Measurements from ENCODE around the gene PSME4. TPM values are rescaled to one million over a fixed set of nuclear protein-coding genes. Genes with fewer than 3 reads are reported as not detected.
"Not testable (repeated sequence)": the region's sequence is repeated elsewhere in the genome, so short reads cannot be mapped to it uniquely, and the experiment has no call there.

Gene PSME4
- total and polyA plus RNA-seq, 11 donors = 30.8 to 110 (median 59.9) TPM

DNA sequence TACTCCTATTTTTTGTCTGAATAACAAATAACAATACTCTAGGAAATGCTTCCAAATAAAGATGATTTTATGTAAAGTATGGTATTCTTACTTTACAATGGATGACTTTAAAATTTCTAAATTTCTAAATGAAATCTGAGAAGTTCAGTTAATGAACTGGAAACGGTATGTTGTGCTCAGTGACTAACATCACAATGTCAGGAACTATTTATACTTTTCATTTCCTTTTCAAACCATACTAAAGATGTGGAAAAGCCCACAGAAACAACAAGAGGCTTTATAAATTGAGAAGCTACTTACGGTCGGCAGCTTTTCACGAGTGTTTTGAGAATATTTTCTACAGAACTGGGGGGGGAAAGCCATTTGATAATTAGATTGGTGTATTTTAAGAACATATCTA, 31.1 kb downstream of the PSME4 start:
- ATAC-seq (no peak), DNase-seq (no peak)
- TF ChIP-seq, protein P1, sequence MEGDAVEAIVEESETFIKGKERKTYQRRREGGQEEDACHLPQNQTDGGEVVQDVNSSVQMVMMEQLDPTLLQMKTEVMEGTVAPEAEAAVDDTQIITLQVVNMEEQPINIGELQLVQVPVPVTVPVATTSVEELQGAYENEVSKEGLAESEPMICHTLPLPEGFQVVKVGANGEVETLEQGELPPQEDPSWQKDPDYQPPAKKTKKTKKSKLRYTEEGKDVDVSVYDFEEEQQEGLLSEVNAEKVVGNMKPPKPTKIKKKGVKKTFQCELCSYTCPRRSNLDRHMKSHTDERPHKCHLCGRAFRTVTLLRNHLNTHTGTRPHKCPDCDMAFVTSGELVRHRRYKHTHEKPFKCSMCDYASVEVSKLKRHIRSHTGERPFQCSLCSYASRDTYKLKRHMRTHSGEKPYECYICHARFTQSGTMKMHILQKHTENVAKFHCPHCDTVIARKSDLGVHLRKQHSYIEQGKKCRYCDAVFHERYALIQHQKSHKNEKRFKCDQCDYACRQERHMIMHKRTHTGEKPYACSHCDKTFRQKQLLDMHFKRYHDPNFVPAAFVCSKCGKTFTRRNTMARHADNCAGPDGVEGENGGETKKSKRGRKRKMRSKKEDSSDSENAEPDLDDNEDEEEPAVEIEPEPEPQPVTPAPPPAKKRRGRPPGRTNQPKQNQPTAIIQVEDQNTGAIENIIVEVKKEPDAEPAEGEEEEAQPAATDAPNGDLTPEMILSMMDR (IDR thresholded peaks at IDR 0.05) = no peak
- no peak for TF ChIP-seq POLR2A (IDR thresholded peaks at IDR 0.05)
- no peaks in the 10 kb centered on the region for H3K9me3 ChIP-seq
- no peak overlapping the region for H3K27ac ChIP-seq
- peaks cover 0 to 7% (median under 1%) of the 10 kb centered on the region in 12 donors for H3K4me1 ChIP-seq
- 70 to 79% (median 78%) methylated on average over 4 of the region's 4 CpGs for WGBS, 4 donors
- H3K4me3 ChIP-seq = no peak overlapping the region
- peaks cover 0 to 80% (median 66%) of the 10 kb centered on the region in 9 donors for H3K36me3 ChIP-seq
- H3K27me3 ChIP-seq = no peaks in the 10 kb centered on the region
- intact Hi-C loops (cut with DNase I) = no loop called here

GRCh38 chr2:53938904-53939303, 31.9 kb downstream of the PSME4 start:
- ATAC-seq (peak in 3 of 4 donors; percentile 49 to 83 (median 83)), DNase-seq (no peak)
- intact Hi-C loops (cut with DNase I) = no loop called here
- Histone ChIP-seq H3K27me3 (no peaks in the 10 kb centered on the region), H3K4me3 (no peak overlapping the region), H3K36me3 (peaks cover 0 to 80% (median 69%) of the 10 kb centered on the region in 9 donors), H3K27ac (no peak overlapping the region), H3K4me1 (peaks cover 0 to 7% (median 0%) of the 10 kb centered on the region in 12 donors), H3K9me3 (no peaks in the 10 kb centered on the region)
- no peak for TF ChIP-seq POLR2A (IDR thresholded peaks at IDR 0.05)
- TF ChIP-seq, protein P1 (IDR thresholded peaks at IDR 0.05) = no peak
- 69 to 87% (median 78%) methylated on average over 3 of the region's 3 CpGs for WGBS, 4 donors

DNA sequence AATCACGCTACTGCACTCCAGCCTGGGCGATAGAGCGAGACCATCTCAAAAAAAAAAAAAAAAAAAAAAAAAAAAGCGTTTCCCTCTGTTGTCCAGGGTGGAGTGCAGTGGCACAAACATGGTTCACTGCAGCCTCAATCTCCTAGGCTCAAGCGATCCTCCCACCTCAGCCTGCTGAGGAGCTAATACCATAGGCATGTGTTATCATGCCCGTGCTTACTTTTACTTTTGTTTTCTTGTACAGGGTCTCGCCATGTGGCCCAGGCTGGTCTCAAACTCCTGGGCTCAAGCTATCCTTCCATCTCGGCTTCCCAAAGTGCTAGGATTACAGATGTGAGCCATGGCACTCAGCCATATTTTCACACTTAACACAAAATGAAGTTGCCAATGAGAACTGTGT, 37.5 kb downstream of the PSME4 start:
- Histone ChIP-seq H3K27me3 (no peaks in the 10 kb centered on the region), H3K9me3 (no peaks in the 10 kb centered on the region), H3K27ac (no peak overlapping the region), H3K4me1 (no peaks in the 10 kb centered on the region), H3K4me3 (no peak overlapping the region), H3K36me3 (peaks cover 0 to 99% (median 96%) of the 10 kb centered on the region in 9 donors)
- TF ChIP-seq, protein P1 (IDR thresholded peaks at IDR 0.05) = no peak
- TF ChIP-seq POLR2A (IDR thresholded peaks at IDR 0.05) = no peak
- 85 to 98% (median 93%) methylated on average over 8 of the region's 8 CpGs for WGBS, 4 donors
- intact Hi-C loops (cut with DNase I) = no loop called here
- DNase-seq (no peak), ATAC-seq (no peak)

GRCh38 chr2:53926321-53926720, 44.5 kb downstream of the PSME4 start:
- H3K36me3 ChIP-seq = peaks cover 0 to 98% (median 95%) of the 10 kb centered on the region in 9 donors
- H3K4me3 ChIP-seq, H3K9me3 ChIP-seq, H3K27ac ChIP-seq, H3K4me1 ChIP-seq, H3K27me3 ChIP-seq: not testable (repeated sequence)
- intact Hi-C loops (cut with DNase I) = loop anchor here in 1 of 10 donors (5.0 kb wide), 1 partner anchor 34 kb away; no protein-coding TSS in a partner anchor
- ATAC-seq = peak in 3 of 4 donors; percentile 41 to 81 (median 43)
- 57 to 89% (median 73%) methylated on average over 8 of the region's 8 CpGs for WGBS, 4 donors
- DNase-seq = peak in 2 of 5 donors; percentile 30 to 33

DNA sequence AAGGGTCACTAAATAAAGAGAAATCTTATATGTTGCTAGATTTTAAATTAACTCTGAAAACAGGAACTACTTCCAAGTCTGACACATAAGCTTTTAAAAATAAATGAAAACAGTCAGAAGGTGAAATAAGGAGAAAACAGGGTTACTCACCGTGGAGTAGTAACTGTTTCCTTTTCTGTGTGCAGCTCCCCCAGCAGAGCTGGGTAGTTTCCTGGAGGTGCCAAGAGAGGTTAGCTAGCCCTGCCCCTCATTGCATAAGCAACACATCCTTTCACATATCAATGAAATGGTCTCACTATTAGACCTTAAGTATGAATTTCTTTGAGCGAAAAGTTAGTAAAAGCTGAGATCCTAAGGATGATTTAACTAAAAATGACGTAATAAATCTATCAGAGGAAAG, 57.1 kb downstream of the PSME4 start:
- TF ChIP-seq POLR2A (IDR thresholded peaks at IDR 0.05) = no peak
- TF ChIP-seq, protein P1 (IDR thresholded peaks at IDR 0.05) = no peak
- no peak overlapping the region for H3K4me3 ChIP-seq
- no peaks in the 10 kb centered on the region for H3K9me3 ChIP-seq
- peaks cover 4 to 93% (median 68%) of the 10 kb centered on the region in 9 donors for H3K36me3 ChIP-seq
- no peak for DNase-seq
- ATAC-seq = no peak
- 72 to 82% (median 80%) methylated on average over 3 of the region's 3 CpGs for WGBS, 4 donors
- intact Hi-C loops (cut with DNase I) = no loop called here
- H3K4me1 ChIP-seq = no peaks in the 10 kb centered on the region
- no peaks in the 10 kb centered on the region for H3K27me3 ChIP-seq
- H3K27ac ChIP-seq = no peak overlapping the region
